NOMO-1 treated with dmso at 0.1 percent for 144 hours (cell line): ENCODE data around the gene MEGF10.
"Not testable (repeated sequence)": the region's sequence is repeated elsewhere in the genome, so short reads cannot be mapped to it uniquely, and the experiment has no call there.

Source experiments
- DNase-seq: peaks from one replicate; lab custom pipeline; 2025; ENCODE audit not compliant: unreplicated experiment; lab: John Stamatoyannopoulos, UW

MEGF10 gene

GRCh38 chr5:127297348-127298035 lies 6.9 kb downstream of the MEGF10 start:
- no peak for DNase-seq

GRCh38 chr5:127298036-127298429 lies 7.4 kb downstream of the MEGF10 start:
- no peak for DNase-seq

- DNase-seq = no peak
These were observed 8.1 kb downstream of the MEGF10 start for GRCh38 chr5:127298656-127299055.

- no peak for DNase-seq
These were observed 9.1 kb downstream of the MEGF10 start for GRCh38 chr5:127299678-127300077.

- no peak for DNase-seq
These were observed 11.9 kb downstream of the MEGF10 start for GRCh38 chr5:127302509-127302908.

GRCh38 chr5:127303404-127303803 lies 12.8 kb downstream of the MEGF10 start:
- DNase-seq = no peak

- no peak for DNase-seq
These were observed 14.9 kb downstream of the MEGF10 start for GRCh38 chr5:127305493-127305892.

- DNase-seq = no peak
These were observed 15.4 kb downstream of the MEGF10 start for GRCh38 chr5:127306036-127306435.

GRCh38 chr5:127306647-127307046 lies 16.1 kb downstream of the MEGF10 start:
- DNase-seq = no peak

GRCh38 chr5:127307868-127308267 lies 17.3 kb downstream of the MEGF10 start:
- DNase-seq = no peak

GRCh38 chr5:127308325-127308724 lies 17.7 kb downstream of the MEGF10 start:
- not testable (repeated sequence) for DNase-seq

- no peak for DNase-seq
These were observed 18.3 kb downstream of the MEGF10 start for GRCh38 chr5:127308945-127309344.

- DNase-seq = no peak
These were observed 20.8 kb downstream of the MEGF10 start for GRCh38 chr5:127311349-127311748.

GRCh38 chr5:127311781-127312525 lies 21.4 kb downstream of the MEGF10 start:
- DNase-seq = no peak

GRCh38 chr5:127313379-127313778 lies 22.8 kb downstream of the MEGF10 start:
- DNase-seq = no peak

GRCh38 chr5:127313847-127314473 lies 23.4 kb downstream of the MEGF10 start:
- DNase-seq = no peak

GRCh38 chr5:127316011-127316410 lies 25.4 kb downstream of the MEGF10 start:
- no peak for DNase-seq

- not testable (repeated sequence) for DNase-seq
These were observed 26.8 kb downstream of the MEGF10 start for GRCh38 chr5:127317385-127317784.

GRCh38 chr5:127320032-127320965 lies 29.7 kb downstream of the MEGF10 start:
- no peak for DNase-seq

- DNase-seq = no peak
These were observed 30.9 kb downstream of the MEGF10 start for GRCh38 chr5:127321465-127321864.

GRCh38 chr5:127322403-127322802 lies 31.8 kb downstream of the MEGF10 start:
- no peak for DNase-seq
